C4-2B (cell line): ENCODE data around the gene HIP1.

Source experiments
- ZFX ChIP-seq: fragments of 450-650 bp; IDR thresholded peaks from 2 replicates; pipeline ENCODE4 v1.6.1; 2017
- TF ChIP-seq, protein P1 (sequence below): fragments of 450-650 bp; conservative IDR thresholded peaks from 2 replicates; pipeline ENCODE4 v1.5.1; 2017; ENCODE audit warnings: mild to moderate bottlenecking

DNA sequence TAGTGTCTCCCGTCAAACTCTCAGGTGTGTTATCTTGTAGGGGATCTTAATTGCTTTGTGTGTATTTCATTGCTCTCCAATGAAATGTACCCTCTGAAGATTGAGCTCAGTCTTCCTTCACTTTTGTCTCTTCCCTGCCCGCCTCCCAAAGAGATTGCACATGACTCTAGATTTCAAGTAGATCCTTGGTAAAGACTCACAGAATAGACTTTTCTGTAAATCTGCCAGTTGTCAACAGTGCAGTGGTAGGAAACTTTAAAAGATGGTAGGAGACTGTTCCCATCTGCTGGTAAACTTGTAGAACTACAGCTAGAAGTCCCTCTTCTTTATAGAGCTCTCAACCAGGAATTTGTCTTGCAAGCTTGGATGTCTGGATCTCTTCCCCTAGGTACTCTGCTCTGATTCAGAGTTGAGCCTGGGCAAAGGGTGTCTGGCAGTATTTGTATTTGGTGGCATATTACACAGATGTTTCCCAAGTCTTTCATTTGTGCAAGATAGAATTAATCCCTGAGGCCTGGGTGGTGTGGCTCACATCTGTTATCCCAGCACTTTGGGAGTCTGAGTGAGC lies 23.7 kb upstream of the HIP1 start:
- TF ChIP-seq, protein P1, sequence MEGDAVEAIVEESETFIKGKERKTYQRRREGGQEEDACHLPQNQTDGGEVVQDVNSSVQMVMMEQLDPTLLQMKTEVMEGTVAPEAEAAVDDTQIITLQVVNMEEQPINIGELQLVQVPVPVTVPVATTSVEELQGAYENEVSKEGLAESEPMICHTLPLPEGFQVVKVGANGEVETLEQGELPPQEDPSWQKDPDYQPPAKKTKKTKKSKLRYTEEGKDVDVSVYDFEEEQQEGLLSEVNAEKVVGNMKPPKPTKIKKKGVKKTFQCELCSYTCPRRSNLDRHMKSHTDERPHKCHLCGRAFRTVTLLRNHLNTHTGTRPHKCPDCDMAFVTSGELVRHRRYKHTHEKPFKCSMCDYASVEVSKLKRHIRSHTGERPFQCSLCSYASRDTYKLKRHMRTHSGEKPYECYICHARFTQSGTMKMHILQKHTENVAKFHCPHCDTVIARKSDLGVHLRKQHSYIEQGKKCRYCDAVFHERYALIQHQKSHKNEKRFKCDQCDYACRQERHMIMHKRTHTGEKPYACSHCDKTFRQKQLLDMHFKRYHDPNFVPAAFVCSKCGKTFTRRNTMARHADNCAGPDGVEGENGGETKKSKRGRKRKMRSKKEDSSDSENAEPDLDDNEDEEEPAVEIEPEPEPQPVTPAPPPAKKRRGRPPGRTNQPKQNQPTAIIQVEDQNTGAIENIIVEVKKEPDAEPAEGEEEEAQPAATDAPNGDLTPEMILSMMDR = peak; percentile 89
- TF ChIP-seq ZFX = no peak
